ENCODE results near the gene PAIP2.

Gene PAIP2

GRCh38 chr5:139414581-139415130 lies 73.0 kb downstream of the PAIP2 start:
- no peak for DNase-seq

- DNase-seq, result peak; percentile 66
Observed at GRCh38 chr5:139415221-139415861, 73.7 kb downstream of the PAIP2 start.

GRCh38 chr5:139415869-139416268 lies 74.2 kb downstream of the PAIP2 start:
- no peak for DNase-seq

- DNase-seq, result no peak
Observed at GRCh38 chr5:139416651-139417050, 75.0 kb downstream of the PAIP2 start.

- no peak for DNase-seq
Observed at GRCh38 chr5:139417214-139417613, 75.6 kb downstream of the PAIP2 start.

- DNase-seq, result no peak
Observed at GRCh38 chr5:139418793-139419192, 77.1 kb downstream of the PAIP2 start.
